Glomerular endothelial cell (primary cell): ENCODE data around the gene PSMA6. TPM values are rescaled to one million over a fixed set of nuclear protein-coding genes. Genes with fewer than 3 reads are reported as not detected.
"Not testable (repeated sequence)": the region's sequence is repeated elsewhere in the genome, so short reads cannot be mapped to it uniquely, and the experiment has no call there.

Experiments
- DNase-seq: peaks from one replicate; pipeline ENCODE4 v3.0.0-alpha.2; 2011; ENCODE audit warnings: low read depth, low spot score; ENCODE audit errors: extremely low read depth
- total RNA-seq: library from RNA; depleted of rRNA; stranded (reverse); fragments of >200 nt; gene quantifications from 2 replicates; pipeline ENCODE4 v1.2.3, GENCODE V29; 2015

The PSMA6 gene
- total RNA-seq, 1 donor from 2014 or later, result 249 TPM

DNA sequence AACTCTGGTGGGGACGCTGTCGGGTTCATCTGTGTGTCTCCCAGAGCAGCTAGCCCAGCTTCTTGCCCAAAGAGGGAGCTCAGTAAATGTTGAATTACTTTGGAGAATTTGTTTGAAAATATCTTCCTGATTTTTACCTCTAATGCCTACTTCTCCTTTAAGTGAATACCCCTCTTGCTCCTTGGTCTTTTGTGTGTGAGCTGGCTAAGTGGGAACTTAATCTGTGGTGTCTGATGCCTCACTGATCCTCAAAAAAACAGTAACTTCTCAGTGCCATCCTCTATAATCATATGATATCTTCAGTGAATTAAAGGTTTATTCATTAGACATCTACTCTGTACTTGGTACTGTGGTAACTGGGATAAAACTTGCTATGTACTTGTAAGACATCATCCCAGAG lies 7.7 kb upstream of the PSMA6 start:
- DNase-seq, result no peak

DNA sequence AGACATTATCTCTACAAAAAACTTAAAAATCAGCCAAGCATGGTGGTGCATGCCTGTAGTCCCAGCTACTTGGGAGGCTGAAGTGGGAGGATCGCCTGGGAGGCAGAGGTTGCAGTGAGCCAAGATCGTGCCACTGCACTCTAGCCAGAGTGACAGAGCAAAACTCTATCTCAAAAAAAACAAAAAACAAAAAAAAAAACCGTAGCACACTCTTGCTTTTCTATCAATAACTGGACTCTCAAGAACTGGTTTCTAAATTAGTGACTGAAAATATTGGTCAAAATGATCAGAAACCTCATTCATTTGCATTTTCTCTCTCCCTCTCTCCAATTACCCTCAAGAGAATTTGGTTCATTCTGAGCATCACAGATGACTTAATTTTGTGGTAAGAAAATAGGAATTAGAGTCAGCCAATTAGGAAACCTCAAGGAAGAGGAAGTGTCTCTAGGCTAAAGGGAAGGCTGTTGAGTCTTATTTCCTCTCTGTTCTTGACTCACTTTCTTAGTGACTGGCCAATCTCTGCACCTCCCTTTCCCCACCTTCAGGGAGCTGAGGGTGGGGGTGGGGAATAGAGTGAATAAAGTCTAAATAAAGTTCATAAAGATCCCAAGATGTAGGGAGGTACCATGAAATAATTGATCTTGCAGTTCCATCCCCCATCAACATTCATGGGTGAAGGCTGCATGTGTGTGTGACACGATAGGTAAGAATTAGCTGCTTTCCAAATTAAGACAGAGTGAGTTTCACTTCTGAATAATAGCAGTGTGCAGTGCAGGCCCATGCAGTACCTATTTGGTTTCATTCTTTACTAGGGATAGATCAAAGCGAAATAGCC lies 6.8 kb upstream of the PSMA6 start:
- DNase-seq, result no peak

DNA sequence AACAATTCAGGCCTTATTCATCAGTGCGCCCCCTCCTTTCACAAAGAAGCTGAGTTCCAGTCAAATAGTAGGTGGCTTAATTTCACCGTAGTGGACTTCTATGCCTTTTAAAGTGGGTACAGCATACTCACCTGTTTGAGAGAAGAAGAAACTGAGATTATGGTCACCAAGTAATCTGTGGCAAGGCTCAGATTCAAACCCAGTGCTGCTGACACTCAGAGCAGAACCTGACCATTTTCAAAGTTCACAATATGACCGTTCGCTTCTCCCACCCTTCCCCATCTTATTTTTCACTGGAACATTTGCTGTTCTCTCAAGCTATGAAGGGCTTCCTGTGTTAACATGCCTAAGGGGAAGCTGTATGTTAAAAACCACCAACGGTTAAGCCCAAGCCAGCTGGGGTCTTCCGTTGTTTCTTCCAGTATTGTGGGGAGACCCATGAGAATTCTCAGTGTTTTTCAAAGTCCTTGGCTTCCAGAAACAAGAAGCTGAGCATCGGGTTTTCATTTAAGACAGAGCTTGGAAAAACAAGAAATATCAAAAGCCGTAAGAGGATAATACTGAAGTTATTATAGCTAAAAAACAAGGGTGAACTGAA lies 6.1 kb upstream of the PSMA6 start:
- DNase-seq, result no peak

DNA sequence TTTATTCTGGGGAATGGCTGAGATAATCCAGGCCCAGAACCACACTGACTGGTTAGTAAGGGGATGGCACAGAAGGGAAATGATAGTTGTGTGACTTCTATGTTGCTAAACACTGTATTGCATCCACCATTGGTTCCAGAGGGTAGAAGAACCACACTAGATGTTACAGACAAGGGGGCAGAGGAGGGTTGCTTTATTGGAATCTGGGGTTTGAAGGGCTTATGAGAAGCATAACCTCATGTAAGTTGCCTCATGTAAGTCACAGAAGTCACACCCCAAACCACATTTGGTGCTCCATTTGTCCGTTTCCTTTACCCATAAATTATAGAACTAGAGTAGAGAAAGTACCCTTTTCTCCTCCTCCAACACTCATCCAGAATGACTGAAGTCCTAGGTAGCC lies 5.5 kb upstream of the PSMA6 start:
- DNase-seq, result no peak

DNA sequence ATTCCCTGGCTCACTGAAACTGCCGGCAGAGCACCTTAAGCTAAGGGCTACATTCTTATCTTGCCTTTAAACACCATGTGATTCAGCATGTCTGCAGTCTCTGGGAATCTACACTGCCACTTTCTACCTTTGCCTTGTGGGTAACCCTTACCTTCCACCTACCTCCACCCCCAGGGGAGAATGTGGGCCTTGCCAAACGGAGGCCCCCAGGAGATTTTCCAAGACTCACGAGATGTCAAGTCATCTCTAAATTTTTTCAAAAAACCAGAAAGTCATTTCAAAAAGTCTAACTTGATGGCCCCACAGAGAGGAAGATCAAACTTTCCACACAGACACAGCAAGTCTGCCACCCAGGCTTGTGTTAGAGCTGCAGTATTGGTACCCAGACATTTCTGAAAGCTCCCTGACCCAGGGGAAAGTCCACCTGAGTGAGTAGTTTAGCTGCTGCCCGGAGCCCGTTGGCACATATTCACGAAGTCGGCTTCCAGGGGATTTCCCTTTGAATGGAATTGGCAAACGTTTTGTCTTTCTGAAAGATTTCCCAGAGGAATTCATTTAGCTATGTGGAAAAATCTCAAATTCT lies 4.7 kb upstream of the PSMA6 start:
- DNase-seq, result no peak

DNA sequence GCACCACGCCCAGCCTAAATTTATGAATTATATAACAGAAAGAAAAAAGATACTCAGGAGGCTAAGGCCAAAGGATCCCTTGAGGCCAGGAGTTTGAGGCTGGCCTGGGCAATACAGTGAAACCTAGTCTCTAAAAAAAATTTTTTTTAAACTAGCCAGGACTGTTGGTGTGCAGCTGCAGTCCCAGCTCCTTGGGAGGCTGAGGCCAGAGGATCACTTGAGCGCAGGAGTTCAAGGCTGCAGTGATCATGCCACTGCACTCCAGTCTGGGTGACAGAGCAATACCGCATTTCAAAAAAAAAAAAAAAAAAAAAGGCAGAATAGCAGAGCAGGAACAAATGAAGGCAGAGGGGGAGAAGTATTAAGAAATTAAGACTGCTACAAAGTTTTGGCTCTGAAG lies 2.6 kb upstream of the PSMA6 start:
- DNase-seq, result no peak

DNA sequence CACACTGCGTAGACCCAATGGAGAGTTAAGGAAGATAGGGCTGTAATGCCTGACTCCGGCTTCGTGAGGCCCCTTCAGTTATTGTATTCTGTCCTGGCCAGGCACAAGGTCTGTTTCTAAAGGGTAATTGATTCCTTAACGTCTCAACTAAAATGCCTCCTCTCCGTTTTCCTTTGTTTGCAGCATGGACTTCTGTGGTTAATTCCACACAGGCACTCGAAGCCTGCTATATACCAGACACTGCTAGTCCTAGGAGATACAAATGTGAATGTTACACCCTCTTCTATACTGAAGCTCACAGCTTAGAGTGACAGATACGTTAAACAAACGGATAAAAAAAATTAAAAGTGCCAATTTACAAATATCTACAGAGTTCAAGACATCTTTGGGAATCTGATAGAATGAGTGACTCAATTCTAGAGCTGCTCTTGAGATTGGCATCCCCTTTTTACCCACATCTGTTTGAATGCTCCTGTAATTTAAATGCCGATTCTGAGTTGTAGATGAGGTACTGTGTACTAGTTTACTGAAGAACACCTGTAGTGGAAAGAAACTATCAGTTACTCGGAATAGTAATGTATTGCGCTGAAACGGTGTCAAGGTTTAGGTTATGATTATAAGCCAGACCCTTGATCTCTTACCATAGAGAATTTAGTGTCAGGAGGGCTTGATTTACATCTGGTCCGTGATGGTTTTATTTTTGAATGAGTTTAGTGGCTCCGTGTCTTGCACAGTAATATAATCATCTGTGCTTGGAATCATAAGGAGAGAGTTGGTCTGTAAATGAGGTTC lies 784 bp downstream of the PSMA6 start:
- DNase-seq, result no peak

DNA sequence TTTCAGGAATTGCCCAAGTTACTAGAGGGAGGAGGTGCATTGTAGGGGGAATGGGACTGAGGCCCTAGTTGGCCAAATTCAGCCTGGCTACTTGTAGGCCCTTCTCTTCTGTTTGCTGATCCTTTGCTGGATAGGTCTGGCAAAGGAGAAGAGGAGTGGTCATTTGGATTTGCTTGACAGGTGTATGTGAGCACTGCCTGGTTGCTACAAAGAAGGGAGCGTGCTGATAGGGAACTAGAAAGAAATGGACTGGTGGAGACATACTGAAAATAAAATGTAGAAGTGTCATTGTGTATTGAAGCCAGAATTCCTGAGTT lies 3.6 kb downstream of the PSMA6 start:
- no peak for DNase-seq

DNA sequence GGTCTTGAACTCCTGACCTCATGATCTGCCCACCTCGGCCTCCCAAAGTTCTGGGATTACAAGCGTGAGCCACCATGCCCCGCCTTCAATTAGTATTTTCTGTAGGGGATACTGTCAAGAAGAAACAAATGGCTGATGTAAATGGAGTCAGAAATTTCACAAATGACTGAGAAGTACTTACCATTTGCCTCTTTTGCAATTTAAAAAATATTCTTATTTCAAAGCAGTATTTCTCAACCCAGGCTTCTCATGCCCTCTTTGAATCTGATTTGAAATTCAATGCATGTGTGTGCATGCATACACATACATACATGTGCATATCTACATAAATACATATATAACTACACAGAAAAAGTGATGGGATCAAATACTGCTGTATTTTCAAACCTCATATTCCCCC lies 4.4 kb downstream of the PSMA6 start:
- no peak for DNase-seq

DNA sequence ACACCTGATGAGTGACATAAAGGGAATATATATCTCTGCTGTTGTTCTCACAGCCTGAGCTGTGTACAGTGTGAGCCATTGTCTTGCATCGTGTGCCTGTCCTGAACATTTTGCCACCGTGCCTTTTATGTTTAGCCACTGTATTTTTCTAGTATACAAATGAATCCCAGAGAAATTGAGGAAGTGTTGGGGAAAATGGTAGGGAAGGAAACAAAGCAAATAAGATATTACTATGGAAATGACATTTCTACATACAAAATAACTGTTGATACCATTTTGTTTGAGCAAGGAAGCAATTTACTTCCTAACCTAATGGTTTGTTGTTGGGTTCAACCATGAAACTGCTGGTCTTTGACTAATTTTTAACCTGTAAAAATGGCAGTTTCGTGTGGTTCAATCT lies 5.5 kb downstream of the PSMA6 start:
- no peak for DNase-seq

DNA sequence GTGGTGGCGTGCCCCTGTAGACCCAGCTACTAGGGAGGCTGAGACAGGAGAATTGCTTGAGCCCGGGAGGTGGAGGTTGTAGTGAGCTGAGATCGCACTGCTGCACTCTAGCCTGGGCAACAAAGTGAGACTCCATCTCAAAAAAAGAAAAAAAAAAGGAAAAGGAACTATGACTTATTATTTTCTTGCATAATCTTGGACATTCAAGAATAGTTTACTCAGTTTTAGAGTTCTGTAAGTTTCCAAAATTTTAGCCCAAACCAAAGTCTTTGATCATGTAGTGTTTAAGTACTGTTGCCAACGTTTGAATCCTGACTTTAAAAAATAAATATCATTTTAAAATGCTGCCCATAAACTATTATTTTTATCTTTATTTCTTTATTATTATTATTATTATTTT lies 6.2 kb downstream of the PSMA6 start:
- no peak for DNase-seq

DNA sequence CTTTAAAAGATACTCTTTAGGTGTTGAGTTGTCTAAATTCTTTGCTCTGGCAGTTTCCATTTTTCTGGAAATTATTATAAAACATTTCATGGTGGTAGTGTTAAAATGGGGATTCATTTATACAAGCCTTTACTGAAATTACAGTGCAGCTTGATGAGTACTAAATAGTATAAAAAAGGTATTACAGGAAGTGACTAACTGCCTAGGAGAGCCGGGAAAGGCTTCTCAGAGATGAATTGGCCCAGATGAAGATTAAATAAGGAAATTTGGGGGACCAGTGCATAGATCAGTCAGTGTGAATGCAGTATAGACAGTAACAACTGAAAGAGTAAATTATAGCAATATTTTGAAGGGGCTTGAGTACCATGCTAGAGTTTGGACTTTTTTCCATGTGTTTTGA lies 7.5 kb downstream of the PSMA6 start:
- DNase-seq, result no peak

DNA sequence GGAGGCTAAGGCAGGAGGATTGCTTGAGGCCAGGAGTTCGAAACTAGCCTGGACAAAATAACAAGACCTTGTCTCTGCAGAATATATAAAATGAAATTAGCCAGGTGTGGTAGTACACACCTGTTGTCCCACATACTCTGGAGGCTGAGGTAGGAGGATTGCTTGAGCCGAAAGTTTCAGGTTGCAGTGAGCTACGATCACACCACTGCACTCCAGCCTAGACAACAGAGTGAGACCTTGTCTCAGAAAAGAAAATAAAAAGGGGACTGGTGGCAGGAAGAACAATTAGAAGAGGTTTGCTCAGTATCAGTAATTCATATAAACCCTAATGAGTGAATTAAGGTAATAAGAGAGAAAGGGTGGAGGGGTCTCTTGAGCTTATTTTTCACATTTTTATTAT lies 8.0 kb downstream of the PSMA6 start:
- DNase-seq, result no peak

DNA sequence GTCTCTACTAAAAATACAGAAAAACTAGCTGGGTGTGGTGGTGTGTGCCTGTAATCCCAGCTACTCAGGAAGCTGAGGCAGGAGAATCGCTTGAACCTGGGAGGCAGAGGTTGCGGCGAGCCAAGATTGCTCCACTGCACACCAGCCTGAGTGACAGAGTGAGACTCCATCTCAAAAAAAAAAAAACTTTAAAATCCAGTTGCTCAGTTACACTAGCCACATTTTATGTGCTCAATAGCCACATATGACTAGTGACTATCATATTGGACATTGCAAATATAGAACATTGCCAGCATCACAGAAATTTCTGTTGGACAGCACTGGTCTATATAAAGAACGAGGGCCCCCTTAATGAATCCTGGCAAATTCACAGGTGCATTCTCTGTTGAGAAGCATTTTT lies 9.2 kb downstream of the PSMA6 start:
- DNase-seq, result not testable (repeated sequence)

DNA sequence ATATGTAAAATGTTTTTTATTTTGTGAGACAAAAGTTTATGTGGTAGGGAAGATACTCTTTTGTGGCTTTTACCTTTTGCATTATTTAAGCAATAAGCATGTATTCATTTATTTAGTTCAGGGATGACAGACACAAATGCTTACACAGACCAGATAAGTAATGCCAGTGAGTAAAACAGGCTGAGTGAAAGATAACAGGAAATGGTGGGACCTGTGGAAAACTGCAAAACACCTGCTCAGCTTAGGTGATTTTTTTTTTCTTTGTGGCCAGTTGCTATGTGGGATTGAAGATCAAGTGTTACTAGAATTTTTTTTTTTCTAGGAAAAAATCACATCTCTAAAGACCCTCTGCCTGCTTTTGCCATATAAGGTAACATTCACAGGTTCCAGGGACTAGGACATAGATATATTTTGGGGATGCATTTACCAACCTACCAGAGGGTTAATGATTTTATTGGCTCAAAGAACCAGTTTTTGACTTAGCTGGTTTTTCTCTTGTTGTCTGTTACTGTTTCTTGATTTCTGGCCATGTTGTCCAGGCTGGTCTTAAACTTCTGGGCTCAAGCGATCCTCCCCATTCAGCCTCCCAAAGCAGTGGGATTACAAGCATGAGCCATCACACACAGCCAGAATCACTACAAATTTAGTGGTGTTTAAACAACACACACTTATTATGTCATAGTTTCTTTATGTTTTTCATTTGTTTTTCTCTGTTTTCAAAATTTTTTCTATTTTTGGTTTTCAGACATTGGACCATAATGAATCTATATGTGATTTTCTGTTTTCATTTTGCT lies 9.8 kb downstream of the PSMA6 start:
- DNase-seq, result no peak

DNA sequence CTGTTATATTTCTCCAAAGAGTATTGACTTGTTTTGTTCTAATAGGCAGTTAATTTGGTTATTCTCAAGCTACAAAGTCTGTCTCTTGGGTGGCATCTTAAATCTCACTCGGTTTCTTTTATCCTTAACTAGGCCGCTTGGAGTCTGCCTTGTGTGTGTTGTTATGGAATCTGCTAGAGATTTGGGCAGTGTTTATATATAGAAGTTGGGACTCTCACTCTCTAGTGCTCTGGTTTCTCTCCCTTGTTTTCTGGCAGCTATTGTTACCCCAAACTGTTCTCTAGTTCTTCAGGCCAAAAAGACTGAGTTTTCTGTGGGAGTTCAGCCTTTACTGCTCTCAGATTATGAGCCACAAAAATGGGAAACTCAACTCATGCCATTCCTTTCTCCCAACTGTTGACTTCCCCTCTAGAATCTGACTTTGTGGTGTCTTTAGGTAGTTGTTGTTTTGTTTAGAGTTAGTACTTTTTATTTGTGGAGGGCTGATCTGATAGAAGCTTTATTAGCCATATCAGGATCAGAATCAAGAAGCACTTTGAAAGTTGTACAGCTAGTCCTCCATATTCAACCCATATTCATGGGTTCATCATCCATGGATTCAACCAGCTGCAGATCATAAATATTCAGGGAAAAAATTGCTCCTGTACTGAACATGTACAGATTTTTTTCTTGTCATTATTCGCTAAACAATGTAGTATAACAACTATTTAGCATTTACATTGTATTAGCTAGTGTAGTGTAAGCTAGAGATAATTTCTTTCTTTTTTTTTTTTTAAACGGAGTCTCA lies 11.2 kb downstream of the PSMA6 start:
- DNase-seq, result no peak

DNA sequence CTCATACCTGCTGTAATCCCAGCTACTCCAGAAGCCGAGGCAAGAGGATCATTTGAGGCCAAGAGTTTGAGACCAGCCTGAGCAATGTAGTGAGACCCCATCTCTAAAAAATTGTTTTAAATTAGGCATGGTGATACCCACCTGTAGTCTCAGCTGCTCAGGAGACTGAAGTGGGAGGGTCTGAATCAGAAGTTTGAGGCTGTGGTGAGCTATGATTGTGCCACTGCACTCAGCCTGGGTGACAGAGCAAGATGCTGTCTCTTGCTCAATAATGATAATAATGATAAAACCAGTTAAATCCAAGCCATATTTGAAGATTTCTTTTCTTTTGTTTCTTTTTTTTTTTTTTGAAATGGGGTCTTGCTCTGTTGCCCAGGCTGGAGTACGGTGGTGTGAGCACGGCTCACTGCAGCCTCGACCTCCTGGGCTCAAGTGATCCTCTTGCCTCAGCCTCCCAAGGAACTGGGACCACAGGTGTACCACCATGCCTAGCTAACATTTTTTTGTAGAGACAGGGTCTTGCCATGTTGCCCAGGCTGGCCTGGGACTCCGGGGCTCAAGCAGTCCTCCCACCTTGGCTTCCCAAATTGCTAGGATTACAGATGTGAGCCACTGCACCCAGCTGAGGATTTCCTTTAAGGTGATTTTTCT lies 12.8 kb downstream of the PSMA6 start:
- DNase-seq, result no peak

DNA sequence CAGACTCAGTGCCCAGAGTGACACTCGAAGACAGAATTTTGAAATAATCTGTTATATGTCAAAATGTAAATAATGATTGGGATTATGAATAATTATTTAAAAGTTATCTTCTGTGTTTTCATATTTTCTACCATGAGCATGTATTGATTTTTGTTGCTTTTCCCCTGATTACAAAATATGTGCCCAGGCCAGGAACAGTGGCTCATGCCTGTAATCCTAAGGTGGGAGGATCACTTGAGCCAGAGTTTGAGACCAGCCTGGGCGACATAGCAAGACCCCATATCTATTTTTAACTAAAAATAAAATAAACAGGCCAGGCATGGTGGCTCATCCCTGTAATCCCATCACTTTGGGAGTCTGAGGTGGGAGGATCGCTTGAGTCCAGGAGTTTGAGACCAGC lies 13.5 kb downstream of the PSMA6 start:
- DNase-seq, result no peak

DNA sequence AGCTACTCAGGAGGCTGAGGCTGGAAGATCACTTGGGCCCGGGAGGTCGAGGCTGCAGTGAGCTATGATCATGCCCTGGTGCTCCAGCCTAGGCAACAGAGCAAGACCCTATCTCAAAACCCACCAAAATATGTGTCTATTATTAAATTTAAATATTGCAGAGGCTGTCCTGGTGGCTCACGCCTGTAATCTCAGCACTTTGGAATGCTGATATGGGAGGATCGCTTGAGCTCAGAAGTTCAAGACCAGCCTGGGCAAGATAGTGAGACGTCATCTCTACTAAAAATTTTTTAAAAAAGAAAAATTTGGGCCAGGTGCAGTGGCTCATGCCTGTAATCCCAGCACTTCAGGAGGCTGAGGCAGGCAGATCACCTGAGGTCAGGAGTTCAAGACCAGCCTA lies 13.9 kb downstream of the PSMA6 start:
- no peak for DNase-seq

DNA sequence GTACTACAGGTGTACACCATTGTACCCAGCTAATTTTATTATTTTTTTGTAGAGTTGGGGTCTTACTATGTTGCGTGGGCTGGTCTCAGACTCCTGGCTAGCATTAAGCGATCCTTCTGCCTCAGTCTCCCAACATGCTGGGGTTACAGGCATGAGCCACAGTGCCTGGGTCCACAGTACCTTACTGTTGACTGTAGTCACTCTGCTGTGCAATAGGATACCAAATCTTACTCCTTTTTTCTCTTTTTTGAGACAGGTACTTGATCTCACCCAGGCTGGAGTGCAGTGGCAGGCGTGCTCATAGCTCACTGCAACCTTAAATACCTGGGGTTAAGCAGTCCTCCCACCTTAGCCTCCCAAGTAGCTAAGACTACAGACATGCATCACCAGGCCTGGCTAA lies 25.6 kb downstream of the PSMA6 start:
- DNase-seq, result no peak
